HL-60 (cell line): ENCODE measurements around the gene SPON1.

ENCODE experiments used
- DNase-seq, 2 experiments: peaks; one replicate each; pipeline ENCODE4 v3.0.0-alpha.2; 2010 to 2020; ENCODE audit warnings: low read depth in 1 of 2, low spot score in 1 of 2
- H3K27ac ChIP-seq: fragments of 250-450 bp; sonication (Bioruptor Pico); replicated peaks from 2 replicates; pipeline ENCODE4 v1.5.1; 2020; ENCODE audit warnings: mild to moderate bottlenecking, moderate library complexity
- H3K27me3 ChIP-seq: fragments of 250-450 bp; sonication (Bioruptor Pico); 2 replicates; pipeline ENCODE4 v1.5.1; 2021; ENCODE audit warnings: mild to moderate bottlenecking, moderate library complexity; ENCODE audit not compliant: insufficient read depth, poor library complexity, severe bottlenecking
- H3K4me3 ChIP-seq: replicated peaks from 2 replicates; pipeline ENCODE4 v1.5.1; 2011; ENCODE audit warnings: mild to moderate bottlenecking, control low read depth, low read length; ENCODE audit not compliant: insufficient read depth
- GABPA ChIP-seq: IDR thresholded peaks from 2 replicates; pipeline ENCODE4 v1.6.1; 2012; ENCODE audit warnings: low read depth
- POLR2AphosphoS5 ChIP-seq: IDR thresholded peaks from 2 replicates; pipeline ENCODE4 v1.6.1; 2012; ENCODE audit warnings: low read depth
- REST ChIP-seq: IDR thresholded peaks from 2 replicates; pipeline ENCODE4 v1.6.1; 2012; ENCODE audit warnings: low read depth; ENCODE audit not compliant: insufficient replicate concordance
- SPI1 ChIP-seq: IDR thresholded peaks from 2 replicates; pipeline ENCODE4 v1.6.1; 2012; ENCODE audit warnings: low read depth, mild to moderate bottlenecking, borderline replicate concordance
- TF ChIP-seq, protein P1 (sequence below): IDR thresholded peaks from one replicate; pipeline ENCODE4 v1.5.1; 2011; ENCODE audit warnings: low read length, control low read depth, inconsistent platforms; ENCODE audit not compliant: insufficient read depth

SPON1 gene

DNA sequence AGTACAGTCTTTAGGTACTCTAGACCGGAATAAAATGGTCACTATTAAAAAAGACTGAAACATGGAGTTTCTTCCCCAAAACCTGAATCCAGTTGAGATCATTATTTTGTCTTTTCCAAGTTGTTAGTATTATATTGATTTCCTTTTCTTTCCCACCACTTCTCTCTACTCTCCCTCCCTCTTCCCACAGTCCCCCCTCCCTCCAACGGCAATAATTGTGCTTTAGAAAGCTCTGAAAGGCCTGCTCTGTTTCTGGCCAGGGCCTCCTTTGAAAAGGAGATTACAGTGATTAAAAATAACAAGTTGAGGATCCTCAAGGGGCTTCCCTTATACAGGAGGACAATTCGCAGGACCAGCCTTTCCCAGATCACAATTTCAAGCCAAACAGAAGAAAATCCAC, 3.5 kb downstream of the SPON1 start:
- no peak for TF ChIP-seq POLR2AphosphoS5
- no peak for TF ChIP-seq GABPA
- no peak for TF ChIP-seq SPI1
- TF ChIP-seq REST: no peak
- TF ChIP-seq, protein P1, sequence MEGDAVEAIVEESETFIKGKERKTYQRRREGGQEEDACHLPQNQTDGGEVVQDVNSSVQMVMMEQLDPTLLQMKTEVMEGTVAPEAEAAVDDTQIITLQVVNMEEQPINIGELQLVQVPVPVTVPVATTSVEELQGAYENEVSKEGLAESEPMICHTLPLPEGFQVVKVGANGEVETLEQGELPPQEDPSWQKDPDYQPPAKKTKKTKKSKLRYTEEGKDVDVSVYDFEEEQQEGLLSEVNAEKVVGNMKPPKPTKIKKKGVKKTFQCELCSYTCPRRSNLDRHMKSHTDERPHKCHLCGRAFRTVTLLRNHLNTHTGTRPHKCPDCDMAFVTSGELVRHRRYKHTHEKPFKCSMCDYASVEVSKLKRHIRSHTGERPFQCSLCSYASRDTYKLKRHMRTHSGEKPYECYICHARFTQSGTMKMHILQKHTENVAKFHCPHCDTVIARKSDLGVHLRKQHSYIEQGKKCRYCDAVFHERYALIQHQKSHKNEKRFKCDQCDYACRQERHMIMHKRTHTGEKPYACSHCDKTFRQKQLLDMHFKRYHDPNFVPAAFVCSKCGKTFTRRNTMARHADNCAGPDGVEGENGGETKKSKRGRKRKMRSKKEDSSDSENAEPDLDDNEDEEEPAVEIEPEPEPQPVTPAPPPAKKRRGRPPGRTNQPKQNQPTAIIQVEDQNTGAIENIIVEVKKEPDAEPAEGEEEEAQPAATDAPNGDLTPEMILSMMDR: no peak

DNA sequence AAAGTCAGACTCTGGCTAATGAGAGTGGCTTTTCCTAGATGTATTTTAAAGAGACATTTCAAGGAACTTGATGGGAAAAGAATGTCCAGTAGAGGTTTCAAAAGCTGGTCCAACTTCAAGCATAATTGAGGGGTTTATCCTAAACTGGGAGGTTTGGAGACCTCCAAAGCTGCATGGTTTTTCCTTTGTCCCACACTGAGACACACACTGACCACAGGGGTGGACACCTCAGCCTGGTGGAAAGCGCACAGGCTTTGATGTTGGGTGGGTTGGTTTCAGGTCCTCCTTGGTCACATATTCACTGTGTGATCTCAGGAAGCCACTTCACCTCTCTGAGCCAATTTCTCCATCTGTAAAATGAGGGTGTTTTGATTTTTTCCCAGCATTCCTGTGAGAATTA, 4.0 kb downstream of the SPON1 start:
- Histone ChIP-seq H3K27ac (no peak overlapping the region), H3K4me3 (no peak overlapping the region), H3K27me3 (peaks cover 50% of the 10 kb centered on the region)
- DNase-seq: no peak
- TF ChIP-seq, protein P1: no peak
- TF ChIP-seq REST (no peak), GABPA (no peak), POLR2AphosphoS5 (no peak), SPI1 (no peak)

More for the DNA sequence above, 3.5 kb downstream of the SPON1 start:
- no peak overlapping the region for H3K4me3 ChIP-seq
- H3K27ac ChIP-seq: no peak overlapping the region
- H3K27me3 ChIP-seq: peaks cover 51% of the 10 kb centered on the region
- DNase-seq: no peak

DNA sequence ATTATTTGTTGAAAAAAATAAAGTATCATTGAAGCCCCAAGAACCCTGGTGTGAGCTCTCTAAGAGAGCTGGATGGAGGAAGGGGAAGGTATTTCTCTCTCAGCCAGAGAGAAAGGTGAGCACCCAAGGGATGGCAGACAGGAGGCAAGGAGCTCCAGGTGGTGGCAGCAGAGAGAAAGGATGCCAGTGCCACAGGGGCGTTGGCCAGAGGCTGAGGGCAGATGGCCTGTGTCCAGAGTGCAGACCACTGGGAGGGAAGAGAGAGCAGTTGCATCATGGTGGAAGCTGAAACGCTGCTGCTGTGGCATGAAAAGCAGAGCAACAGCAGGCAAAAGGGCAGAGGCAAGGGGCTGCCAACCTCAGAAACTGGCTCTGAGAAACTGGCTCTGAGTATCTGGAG, 8.5 kb downstream of the SPON1 start:
- TF ChIP-seq SPI1 (no peak), REST (no peak), POLR2AphosphoS5 (no peak), GABPA (no peak)
- TF ChIP-seq, protein P1: no peak
- no peak overlapping the region for H3K27ac ChIP-seq

More for the DNA sequence above, 8.5 kb downstream of the SPON1 start:
- Histone ChIP-seq H3K4me3 (no peak overlapping the region), H3K27me3 (peaks cover 17% of the 10 kb centered on the region)
- no peak for DNase-seq
